ENCODE data around the gene CIDEB.
A peak's percentile ranks its signal among the peaks of the same experiment; 100 is the strongest.

Gene CIDEB

DNA sequence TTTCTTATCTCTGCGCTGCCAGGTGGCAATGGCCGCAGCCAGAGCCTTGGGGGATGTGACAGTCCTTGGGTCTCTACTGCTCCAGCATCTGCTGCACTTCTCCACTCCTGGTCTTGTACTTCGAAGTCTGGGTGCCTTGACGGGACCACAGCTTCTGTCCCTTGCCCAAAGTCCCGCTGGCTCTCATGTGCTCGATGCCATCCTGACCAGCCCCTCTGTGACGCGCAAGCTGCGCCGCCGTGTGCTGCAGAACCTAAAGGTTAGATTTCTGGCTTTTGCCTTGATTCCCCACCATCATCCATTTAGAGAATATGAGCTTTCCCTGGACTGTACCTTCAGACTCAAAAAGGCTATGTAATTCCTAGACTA lies 3.8 kb downstream of the CIDEB start:
- H3K4me1 ChIP-seq (ENCODE audit: low read depth, poor library complexity, severe bottlenecking): peaks cover 13% of the 10 kb centered on the region
- no peaks in the 10 kb centered on the region for H3K36me3 ChIP-seq (ENCODE audit: insufficient read depth)
- H3K27me3 ChIP-seq (ENCODE audit: insufficient read depth, low read depth): no peaks in the 10 kb centered on the region
- no peak overlapping the region for H3K4me2 ChIP-seq
- TF ChIP-seq, protein P1, sequence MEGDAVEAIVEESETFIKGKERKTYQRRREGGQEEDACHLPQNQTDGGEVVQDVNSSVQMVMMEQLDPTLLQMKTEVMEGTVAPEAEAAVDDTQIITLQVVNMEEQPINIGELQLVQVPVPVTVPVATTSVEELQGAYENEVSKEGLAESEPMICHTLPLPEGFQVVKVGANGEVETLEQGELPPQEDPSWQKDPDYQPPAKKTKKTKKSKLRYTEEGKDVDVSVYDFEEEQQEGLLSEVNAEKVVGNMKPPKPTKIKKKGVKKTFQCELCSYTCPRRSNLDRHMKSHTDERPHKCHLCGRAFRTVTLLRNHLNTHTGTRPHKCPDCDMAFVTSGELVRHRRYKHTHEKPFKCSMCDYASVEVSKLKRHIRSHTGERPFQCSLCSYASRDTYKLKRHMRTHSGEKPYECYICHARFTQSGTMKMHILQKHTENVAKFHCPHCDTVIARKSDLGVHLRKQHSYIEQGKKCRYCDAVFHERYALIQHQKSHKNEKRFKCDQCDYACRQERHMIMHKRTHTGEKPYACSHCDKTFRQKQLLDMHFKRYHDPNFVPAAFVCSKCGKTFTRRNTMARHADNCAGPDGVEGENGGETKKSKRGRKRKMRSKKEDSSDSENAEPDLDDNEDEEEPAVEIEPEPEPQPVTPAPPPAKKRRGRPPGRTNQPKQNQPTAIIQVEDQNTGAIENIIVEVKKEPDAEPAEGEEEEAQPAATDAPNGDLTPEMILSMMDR (conservative IDR thresholded peaks at IDR 0.05; ENCODE audit: low read depth, low read length): no peak
- no peak overlapping the region for H3K27ac ChIP-seq
- no peak overlapping the region for H2AFZ ChIP-seq (ENCODE audit: low read depth)
- H4K20me1 ChIP-seq (ENCODE audit: insufficient read depth): no peaks in the 10 kb centered on the region
- peaks cover 12% of the 10 kb centered on the region; the same call in 1 of the 2 replicates for H3K79me2 ChIP-seq (ENCODE audit: insufficient read depth, low read depth)
- no peak overlapping the region for H3K9ac ChIP-seq
- H3K4me3 ChIP-seq (IDR thresholded peaks at IDR 0.05; ENCODE audit: insufficient read depth, low read depth, low read length): no peak overlapping the region

DNA sequence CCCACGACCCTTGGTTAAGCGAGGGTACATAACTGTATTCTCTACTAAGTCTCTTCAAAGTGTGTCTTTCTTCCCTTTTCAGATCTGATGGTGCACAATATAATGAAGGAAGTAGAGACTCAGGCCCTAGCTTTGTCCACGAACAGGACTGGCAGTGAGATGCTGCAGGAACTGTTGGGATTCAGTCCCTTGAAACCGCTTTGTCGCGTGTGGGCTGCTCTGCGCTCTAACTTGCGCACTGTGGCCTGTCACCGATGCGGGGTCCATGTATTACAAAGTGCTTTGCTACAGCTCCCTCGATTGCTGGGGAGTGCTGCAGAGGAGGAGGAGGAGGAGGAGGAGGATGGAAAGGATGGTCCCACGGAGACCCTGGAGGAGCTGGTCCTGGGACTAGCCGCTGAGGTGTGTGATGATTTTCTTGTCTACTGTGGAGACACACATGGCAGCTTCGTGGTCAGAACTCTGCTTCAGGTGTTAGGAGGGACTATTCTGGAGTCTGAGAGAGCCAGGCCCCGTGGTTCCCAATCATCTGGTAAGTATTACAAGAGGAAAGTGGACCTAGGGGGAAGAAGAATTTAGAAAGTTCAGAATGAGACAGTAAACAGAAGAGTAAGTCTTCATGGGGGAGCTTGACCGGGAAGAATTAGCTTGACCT lies 7.3 kb downstream of the CIDEB start:
- Histone ChIP-seq H3K4me1 (ENCODE audit: low read depth, poor library complexity, severe bottlenecking) (peaks cover 14% of the 10 kb centered on the region), H3K27me3 (ENCODE audit: insufficient read depth, low read depth) (no peaks in the 10 kb centered on the region), H3K36me3 (ENCODE audit: insufficient read depth) (no peaks in the 10 kb centered on the region), H3K27ac (peak overlapping the region; percentile 45; the same call in 1 of the 2 replicates), H3K4me3 (IDR thresholded peaks at IDR 0.05; ENCODE audit: insufficient read depth, low read depth, low read length) (no peak overlapping the region), H2AFZ (ENCODE audit: low read depth) (peak overlapping the region; percentile 66; the same call in 1 of the 2 replicates), H3K79me2 (ENCODE audit: insufficient read depth, low read depth) (peaks cover 12% of the 10 kb centered on the region; the same call in 1 of the 2 replicates), H4K20me1 (ENCODE audit: insufficient read depth) (no peaks in the 10 kb centered on the region), H3K4me2 (peak overlapping the region; percentile 66), H3K9ac (peak overlapping the region; percentile 55; the same call in 1 of the 2 replicates)
- TF ChIP-seq, protein P1 (conservative IDR thresholded peaks at IDR 0.05; ENCODE audit: low read depth, low read length): no peak

DNA sequence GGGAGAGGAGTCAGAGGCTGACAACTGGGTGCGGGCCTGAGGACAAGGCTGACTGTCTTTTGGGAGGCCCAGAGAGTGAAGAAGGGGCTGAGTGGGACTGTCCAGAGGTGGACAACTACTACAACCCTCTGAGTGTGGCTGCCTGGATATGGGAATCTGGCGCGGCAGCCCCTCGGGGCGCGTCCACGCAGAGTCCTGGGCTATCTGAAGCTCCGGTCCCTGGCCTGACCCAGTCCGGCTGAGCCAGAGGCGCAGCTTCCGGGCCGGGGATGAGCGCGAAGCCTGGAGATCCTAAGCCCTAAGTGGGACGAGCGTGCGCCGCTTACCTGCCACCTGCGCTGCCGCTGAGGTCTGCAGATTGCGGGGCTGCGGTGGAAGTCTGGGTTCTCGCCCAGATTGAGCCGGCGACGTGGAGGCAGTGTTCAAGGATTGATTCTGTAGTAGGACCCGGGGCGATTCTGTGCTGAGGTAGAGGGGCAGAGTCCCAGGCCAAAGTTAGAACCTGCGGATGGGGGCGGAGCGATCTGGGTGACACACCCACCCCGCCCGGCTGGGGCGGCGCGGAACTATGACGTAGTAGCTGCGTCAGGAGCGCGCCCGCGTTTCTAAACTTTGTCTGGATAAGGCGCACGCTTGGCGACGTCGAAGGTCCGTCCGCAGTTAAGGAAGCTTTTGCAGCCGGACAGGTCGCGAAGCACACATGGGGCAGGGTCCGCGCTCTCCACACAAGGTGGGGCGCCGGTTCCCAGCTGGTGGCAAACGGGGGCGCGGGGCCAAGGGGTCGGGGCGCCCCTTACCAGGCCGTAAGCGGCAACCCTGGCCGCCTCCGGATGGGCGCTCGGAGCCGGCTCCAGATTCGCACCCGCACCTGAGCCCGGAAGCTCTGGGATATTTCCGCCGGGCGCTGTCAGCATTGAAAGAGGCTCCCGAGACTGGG lies 8.3 kb downstream of the CIDEB start, which contains the start of the genes DHRS1 and NOP9:
TSS of gene DHRS1 (minus strand) at position 526 of the 937 bp plus-strand sequence. CDS start 674 bp downstream, outside the sequence.
TSS of gene NOP9 (plus strand) at position 596 of the 937 bp plus-strand sequence. CDS start at position 701, 105 bp downstream.
- Histone ChIP-seq H3K4me2 (peak within 1 kb of the TSS; percentile 78), H3K27ac (peak within 1 kb of the TSS; percentile 45)

DNA sequence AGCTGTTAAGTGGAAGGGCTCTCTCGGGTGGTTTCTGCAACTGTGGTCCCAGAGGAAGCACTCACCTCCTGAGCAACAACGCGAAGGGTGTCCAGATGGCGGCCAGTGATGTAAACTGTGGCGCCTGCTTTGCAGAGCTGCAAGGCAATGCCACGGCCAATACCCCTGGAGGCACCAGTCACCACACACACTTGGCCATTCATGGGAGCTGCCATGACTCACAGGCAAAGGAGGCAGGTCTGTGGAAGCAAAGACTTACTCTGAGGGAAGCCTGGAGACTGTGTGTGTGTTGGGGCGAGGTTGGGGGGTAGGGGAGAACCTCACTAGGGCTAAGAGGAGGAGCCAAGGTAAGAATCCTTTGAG lies 8.9 kb downstream of the CIDEB start:
- Histone ChIP-seq H2AFZ (ENCODE audit: low read depth) (peak overlapping the region; percentile 66; the same call in 1 of the 2 replicates), H3K79me2 (ENCODE audit: insufficient read depth, low read depth) (peaks cover 12% of the 10 kb centered on the region; the same call in 1 of the 2 replicates), H3K9ac (peak overlapping the region; percentile 55; the same call in 1 of the 2 replicates), H3K27me3 (ENCODE audit: insufficient read depth, low read depth) (no peaks in the 10 kb centered on the region), H3K4me2 (peak overlapping the region; percentile 78), H3K36me3 (ENCODE audit: insufficient read depth) (no peaks in the 10 kb centered on the region), H3K4me1 (ENCODE audit: low read depth, poor library complexity, severe bottlenecking) (peaks cover 14% of the 10 kb centered on the region), H3K4me3 (IDR thresholded peaks at IDR 0.05; ENCODE audit: insufficient read depth, low read depth, low read length) (no peak overlapping the region), H4K20me1 (ENCODE audit: insufficient read depth) (no peaks in the 10 kb centered on the region), H3K27ac (peak overlapping the region; percentile 45; the same call in 1 of the 2 replicates)
- TF ChIP-seq, protein P1 (conservative IDR thresholded peaks at IDR 0.05; ENCODE audit: low read depth, low read length): no peak

More for the DNA sequence above, 8.3 kb downstream of the CIDEB start, which contains the start of the genes DHRS1 and NOP9:
- peaks cover 12% of the 10 kb centered on the region; the same call in 1 of the 2 replicates for H3K79me2 ChIP-seq (ENCODE audit: insufficient read depth, low read depth)
- TF ChIP-seq, protein P1 (conservative IDR thresholded peaks at IDR 0.05; ENCODE audit: low read depth, low read length): no peak
- peak within 1 kb of the TSS; percentile 66 for H2AFZ ChIP-seq (ENCODE audit: low read depth)
- H3K9ac ChIP-seq: peak within 1 kb of the TSS; percentile 55; the same call in 1 of the 2 replicates
- H3K27me3 ChIP-seq (ENCODE audit: insufficient read depth, low read depth): no peaks in the 10 kb centered on the region
- H3K4me3 ChIP-seq (IDR thresholded peaks at IDR 0.05; ENCODE audit: insufficient read depth, low read depth, low read length): no peak within 1 kb of the TSS
- H3K36me3 ChIP-seq (ENCODE audit: insufficient read depth): no peaks in the 10 kb centered on the region
- H3K4me1 ChIP-seq (ENCODE audit: low read depth, poor library complexity, severe bottlenecking): peaks cover 14% of the 10 kb centered on the region
- H4K20me1 ChIP-seq (ENCODE audit: insufficient read depth): no peaks in the 10 kb centered on the region
